Mesothelial cell of epicardium (in vitro differentiated cells): ENCODE measurements around the gene FFAR1. TPM values are rescaled to one million over a fixed set of nuclear protein-coding genes. Genes with fewer than 3 reads are reported as not detected.

Source experiments
- DNase-seq, 2 experiments: peaks; one replicate each; pipeline ENCODE4 v3.0.0; 2021; ENCODE audit warnings: low spot score in 2 of 2; ENCODE audit not compliant: unreplicated experiment in 2 of 2
- H3K27ac Mint-ChIP-seq: 2 replicates; pipeline ENCODE4 v1.8.0; 2021; ENCODE audit warnings: mixed read lengths
- H3K27me3 Mint-ChIP-seq: 2 replicates; pipeline ENCODE4 v1.8.0; 2021; ENCODE audit warnings: low read depth, mixed read lengths
- H3K36me3 Mint-ChIP-seq: 2 replicates; pipeline ENCODE4 v1.8.0; 2021; ENCODE audit warnings: mixed read lengths
- H3K4me1 Mint-ChIP-seq: 2 replicates; pipeline ENCODE4 v1.8.0; 2021; ENCODE audit warnings: mixed read lengths
- H3K4me3 Mint-ChIP-seq: 2 replicates; pipeline ENCODE4 v1.8.0; 2021; ENCODE audit warnings: mild to moderate bottlenecking, moderate library complexity, mixed read lengths
- H3K9me3 Mint-ChIP-seq: 2 replicates; pipeline ENCODE4 v1.8.0; 2021; ENCODE audit warnings: mixed read lengths
- total RNA-seq: library from RNA; stranded (reverse); gene quantifications from 3 replicates; pipeline ENCODE4 v1.2.1, GENCODE V29; 2021
- TF ChIP-seq, protein P1 (sequence below): fragments of 200-600 bp; sonication (generic); IDR thresholded peaks from one replicate; pipeline ENCODE4 v1.5.0; 2021; ENCODE audit warnings: antibody characterized with exemption; ENCODE audit not compliant: unreplicated experiment

Gene FFAR1
- total RNA-seq, 1 donor from 2014 or later = 0.96 TPM

- TF ChIP-seq, protein P1, sequence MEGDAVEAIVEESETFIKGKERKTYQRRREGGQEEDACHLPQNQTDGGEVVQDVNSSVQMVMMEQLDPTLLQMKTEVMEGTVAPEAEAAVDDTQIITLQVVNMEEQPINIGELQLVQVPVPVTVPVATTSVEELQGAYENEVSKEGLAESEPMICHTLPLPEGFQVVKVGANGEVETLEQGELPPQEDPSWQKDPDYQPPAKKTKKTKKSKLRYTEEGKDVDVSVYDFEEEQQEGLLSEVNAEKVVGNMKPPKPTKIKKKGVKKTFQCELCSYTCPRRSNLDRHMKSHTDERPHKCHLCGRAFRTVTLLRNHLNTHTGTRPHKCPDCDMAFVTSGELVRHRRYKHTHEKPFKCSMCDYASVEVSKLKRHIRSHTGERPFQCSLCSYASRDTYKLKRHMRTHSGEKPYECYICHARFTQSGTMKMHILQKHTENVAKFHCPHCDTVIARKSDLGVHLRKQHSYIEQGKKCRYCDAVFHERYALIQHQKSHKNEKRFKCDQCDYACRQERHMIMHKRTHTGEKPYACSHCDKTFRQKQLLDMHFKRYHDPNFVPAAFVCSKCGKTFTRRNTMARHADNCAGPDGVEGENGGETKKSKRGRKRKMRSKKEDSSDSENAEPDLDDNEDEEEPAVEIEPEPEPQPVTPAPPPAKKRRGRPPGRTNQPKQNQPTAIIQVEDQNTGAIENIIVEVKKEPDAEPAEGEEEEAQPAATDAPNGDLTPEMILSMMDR = no peak
- Mint-ChIP-seq H3K27me3 (no peaks in the 10 kb centered on the region), H3K27ac (peak overlapping the region; percentile 43), H3K4me1 (peaks cover 52% of the 10 kb centered on the region), H3K36me3 (no peaks in the 10 kb centered on the region), H3K4me3 (no peak overlapping the region), H3K9me3 (no peaks in the 10 kb centered on the region)
- DNase-seq = no peak
These were observed 31.8 kb upstream of the FFAR1 start for GRCh38 chr19:35315883-35316282.

DNA sequence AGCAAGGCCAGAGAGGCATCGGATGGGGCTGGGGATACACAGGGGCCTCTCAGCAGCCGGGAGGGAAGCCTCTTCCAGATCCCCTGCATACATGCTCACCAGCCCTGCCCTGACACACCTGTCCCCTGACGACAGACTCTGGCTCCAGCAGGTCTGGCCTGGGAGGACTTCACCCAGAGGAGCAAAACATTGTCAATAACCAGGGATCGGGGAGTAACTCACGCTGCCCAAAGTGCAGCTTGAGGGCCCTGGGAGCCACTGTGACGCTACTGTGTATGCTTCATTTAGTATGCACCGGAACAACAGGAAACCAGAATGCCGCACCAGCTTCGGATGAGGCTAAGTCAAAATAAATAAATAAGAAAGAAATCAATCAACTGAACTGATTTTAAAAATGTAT lies 31.1 kb upstream of the FFAR1 start:
- TF ChIP-seq, protein P1 = no peak
- Mint-ChIP-seq H3K4me3 (no peak overlapping the region), H3K27ac (peak overlapping the region; percentile 39), H3K27me3 (no peaks in the 10 kb centered on the region), H3K4me1 (peaks cover 47% of the 10 kb centered on the region), H3K9me3 (peaks cover 1% of the 10 kb centered on the region), H3K36me3 (no peaks in the 10 kb centered on the region)
- no peak for DNase-seq

- DNase-seq = no peak
- H3K4me1 Mint-ChIP-seq = peaks cover 38% of the 10 kb centered on the region
- peaks cover 6% of the 10 kb centered on the region for H3K36me3 Mint-ChIP-seq
- TF ChIP-seq, protein P1 = no peak
- no peak overlapping the region for H3K27ac Mint-ChIP-seq
- peaks cover 7% of the 10 kb centered on the region for H3K9me3 Mint-ChIP-seq
- H3K27me3 Mint-ChIP-seq = no peaks in the 10 kb centered on the region
- no peak overlapping the region for H3K4me3 Mint-ChIP-seq
These were observed 30.1 kb upstream of the FFAR1 start for GRCh38 chr19:35317464-35318043.

GRCh38 chr19:35318679-35319448 lies 28.8 kb upstream of the FFAR1 start:
- Mint-ChIP-seq H3K36me3 (peaks cover 7% of the 10 kb centered on the region), H3K9me3 (peaks cover 7% of the 10 kb centered on the region), H3K27ac (peak overlapping the region; percentile 64), H3K4me1 (peaks cover 31% of the 10 kb centered on the region), H3K4me3 (no peak overlapping the region), H3K27me3 (no peaks in the 10 kb centered on the region)
- TF ChIP-seq, protein P1 = no peak
- no peak for DNase-seq

GRCh38 chr19:35320065-35320713 lies 27.5 kb upstream of the FFAR1 start:
- Mint-ChIP-seq H3K4me3 (no peak overlapping the region), H3K4me1 (peaks cover 27% of the 10 kb centered on the region), H3K27ac (peak overlapping the region; percentile 56), H3K36me3 (peaks cover 7% of the 10 kb centered on the region), H3K27me3 (no peaks in the 10 kb centered on the region), H3K9me3 (peaks cover 7% of the 10 kb centered on the region)
- no peak for DNase-seq
- TF ChIP-seq, protein P1 = no peak
